Keratinocyte (primary cell): ENCODE measurements around the gene SETD4.

Experiments used
- CTCF ChIP-seq, 3 experiments: IDR thresholded peaks in 1 of 3; conservative IDR thresholded peaks in 1 of 3; optimal IDR thresholded peaks in 1 of 3; 2 replicates in 2 of 3; 3 replicates in 1 of 3; pipeline versions ENCODE3 to v1.5.1; 2011; ENCODE audit warnings: low read length in 3 of 3, mild to moderate bottlenecking in 3 of 3, moderate library complexity in 2 of 3, control low read depth in 1 of 3, inconsistent platforms in 1 of 3; ENCODE audit not compliant: insufficient read depth in 2 of 3; ENCODE audit errors: extremely low read depth in 1 of 3
- EZH2 ChIP-seq: IDR thresholded peaks from one replicate; pipeline ENCODE4 v1.6.1; 2012; ENCODE audit warnings: inconsistent platforms, mild to moderate bottlenecking, low read length, moderate library complexity

- TF ChIP-seq CTCF (optimal IDR thresholded peaks at IDR 0.05 in 1 of 3, IDR thresholded peaks at IDR 0.05 in 1 of 3, conservative IDR thresholded peaks at IDR 0.05 in 1 of 3; ENCODE audit: extremely low read depth in 1 of 3, insufficient read depth in 2 of 3, low read length in 3 of 3) (no peak), EZH2 (no peak)
Observed at GRCh38 chr21:35991131-35991530, 69.2 kb downstream of the SETD4 start.
